NB4 (cell line): ENCODE results near the gene SIK2.
A peak's percentile ranks its signal among the peaks of the same experiment; 100 is the strongest.

ENCODE experiments used
- DNase-seq: peaks from one replicate; pipeline ENCODE4 v3.0.0; 2010; ENCODE audit warnings: low read depth
- H3K4me3 ChIP-seq: one replicate; pipeline ENCODE4 v1.5.1; 2011; ENCODE audit warnings: mild to moderate bottlenecking, low read depth, low read length, moderate library complexity
- CTCF ChIP-seq: IDR thresholded peaks from one replicate; pipeline ENCODE4 v1.5.1; 2012; ENCODE audit warnings: low read depth, low read length
- MAX ChIP-seq: IDR thresholded peaks from 2 replicates; pipeline ENCODE4 v1.6.1; 2011; ENCODE audit warnings: low read depth, low read length
- MYC ChIP-seq: IDR thresholded peaks from 2 replicates; pipeline ENCODE4 v1.6.1; 2011; ENCODE audit warnings: low read depth, low read length
- POLR2A ChIP-seq: IDR thresholded peaks from 2 replicates; pipeline ENCODE4 v1.6.1; 2011; ENCODE audit warnings: mild to moderate bottlenecking; ENCODE audit not compliant: insufficient read length; ENCODE audit errors: extremely low read depth

The SIK2 gene

GRCh38 chr11:111560800-111561199, 41.4 kb upstream of the SIK2 start:
- no peak for DNase-seq
- no peak overlapping the region for H3K4me3 ChIP-seq
- TF ChIP-seq MAX (no peak), MYC (no peak), POLR2A (no peak), CTCF (no peak)

GRCh38 chr11:111561306-111561705, 40.9 kb upstream of the SIK2 start:
- no peak for DNase-seq
- H3K4me3 ChIP-seq, result no peak overlapping the region
- TF ChIP-seq CTCF, result no peak

GRCh38 chr11:111561791-111562325, 40.4 kb upstream of the SIK2 start:
- no peak for DNase-seq
- TF ChIP-seq POLR2A, result no peak
- TF ChIP-seq MYC, result no peak
- no peak for TF ChIP-seq CTCF
- no peak overlapping the region for H3K4me3 ChIP-seq

- no peak for DNase-seq
- no peak for TF ChIP-seq MAX
- TF ChIP-seq MYC, result no peak
- TF ChIP-seq POLR2A, result no peak
- TF ChIP-seq CTCF, result no peak
- no peak overlapping the region for H3K4me3 ChIP-seq
Observed at GRCh38 chr11:111562692-111563389, 39.4 kb upstream of the SIK2 start.

GRCh38 chr11:111565114-111565720, 37.0 kb upstream of the SIK2 start:
- no peak overlapping the region for H3K4me3 ChIP-seq
- peak; percentile 72 for DNase-seq
- TF ChIP-seq MAX, result no peak
- TF ChIP-seq POLR2A, result no peak
- TF ChIP-seq CTCF, result peak; percentile 90
- no peak for TF ChIP-seq MYC
